GM21717 (cell line): ENCODE measurements around the gene CD1E.
A peak's percentile ranks its signal among the peaks of the same experiment; 100 is the strongest.
"Not testable (repeated sequence)": the region's sequence is repeated elsewhere in the genome, so short reads cannot be mapped to it uniquely, and the experiment has no call there.

ENCODE experiments used
- ATAC-seq: cut with Tn5 transposase; IDR thresholded peaks from one replicate; pipeline ENCODE4 v1.9.1; 2021; ENCODE audit warnings: mild to moderate bottlenecking, moderate library complexity; ENCODE audit not compliant: unreplicated experiment

The CD1E gene

GRCh38 chr1:158362482-158362881, 8.8 kb downstream of the CD1E start:
- ATAC-seq, result no peak

DNA sequence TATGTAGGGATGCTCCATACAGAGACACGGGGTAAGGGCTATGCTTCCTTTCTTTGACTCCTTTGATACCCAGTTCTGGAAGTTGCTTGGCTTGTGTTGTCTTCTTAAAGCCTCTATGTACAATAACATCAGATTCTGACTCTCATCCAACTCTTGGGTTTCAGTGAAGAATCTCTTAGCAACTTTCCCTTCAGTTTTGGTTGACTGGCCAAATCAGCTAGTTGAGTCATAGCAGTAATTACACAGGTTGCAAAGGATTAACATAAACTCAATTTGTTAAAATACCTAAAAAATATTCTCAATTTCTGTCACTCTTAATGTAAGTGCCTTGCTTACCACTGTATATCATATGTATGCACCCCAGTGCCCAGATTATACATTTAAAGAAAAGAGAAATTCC, 9.2 kb downstream of the CD1E start:
- ATAC-seq, result no peak

GRCh38 chr1:158366783-158367182, 13.1 kb downstream of the CD1E start:
- ATAC-seq, result no peak

- peak; percentile 97 for ATAC-seq
Observed at GRCh38 chr1:158371188-158371953, 17.7 kb downstream of the CD1E start.

DNA sequence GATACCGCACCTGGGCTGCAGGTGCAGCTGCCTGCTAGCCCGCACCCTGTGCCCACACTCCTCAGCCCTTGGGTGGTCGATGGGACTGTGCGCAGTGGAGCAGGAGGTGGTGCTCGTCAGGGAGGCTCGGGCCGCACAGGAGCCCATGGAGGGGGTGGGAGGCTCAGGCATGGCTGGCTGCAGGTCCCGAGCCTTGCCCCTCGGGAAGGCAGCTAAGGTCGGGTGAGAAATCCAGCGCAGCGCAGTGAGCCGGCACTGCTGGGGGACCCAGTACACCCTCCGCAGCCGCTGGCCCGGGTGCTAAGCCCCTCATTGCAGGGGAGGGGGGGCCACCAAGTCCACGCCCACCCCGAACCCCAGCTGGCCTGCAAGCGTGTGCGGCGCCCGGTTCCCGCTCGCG, 20.4 kb downstream of the CD1E start:
- not testable (repeated sequence) for ATAC-seq

GRCh38 chr1:158374860-158375259, 21.2 kb downstream of the CD1E start:
- no peak for ATAC-seq

- no peak for ATAC-seq
Observed at GRCh38 chr1:158390331-158390730, 36.6 kb downstream of the CD1E start.

DNA sequence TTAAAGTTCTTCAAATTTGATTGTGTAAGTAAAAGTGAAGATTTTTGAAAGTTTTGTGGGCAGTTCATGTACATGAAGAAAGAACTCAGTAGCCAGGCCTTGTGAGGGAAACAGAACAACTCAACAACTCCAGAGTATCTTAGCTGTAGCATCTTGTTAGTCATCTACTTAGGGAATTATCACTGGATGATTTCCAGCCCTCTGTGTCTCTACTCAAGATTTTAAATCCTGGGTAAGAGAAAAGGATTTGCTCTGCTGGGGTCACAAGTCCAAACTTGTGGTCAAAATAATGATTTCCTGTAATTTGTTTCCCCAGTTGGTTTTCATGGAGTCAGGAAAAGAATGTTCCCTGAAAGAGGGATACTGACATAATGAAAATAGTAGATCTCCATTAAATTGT, 37.4 kb downstream of the CD1E start:
- ATAC-seq, result no peak

- no peak for ATAC-seq
Observed at GRCh38 chr1:158393476-158393875, 39.8 kb downstream of the CD1E start.

DNA sequence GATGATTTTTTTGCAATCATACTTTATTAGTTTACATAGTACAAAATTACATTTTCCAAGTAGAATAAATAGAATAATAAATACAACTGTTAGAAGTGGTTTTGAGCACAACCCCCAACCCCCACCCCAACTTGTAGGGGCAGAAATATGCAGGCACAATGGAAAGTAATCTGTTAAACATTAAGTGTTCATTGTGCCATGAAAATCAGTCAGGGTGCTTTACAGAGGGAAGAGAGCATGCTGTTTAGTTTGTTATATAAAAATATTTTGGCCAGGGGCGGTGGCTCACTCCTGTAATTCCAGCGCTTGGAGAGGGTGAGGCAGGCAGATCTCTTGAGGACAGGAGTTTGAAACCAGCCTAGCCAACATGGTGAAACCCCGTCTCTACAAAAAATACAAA, 43.0 kb downstream of the CD1E start:
- no peak for ATAC-seq

- ATAC-seq, result no peak
Observed at GRCh38 chr1:158398818-158399514, 45.3 kb downstream of the CD1E start, which contains the start of gene OR10T2. OR10T2 (minus strand) TSS chr1:158399466; CDS start chr1:158399466, 0 bp downstream.

DNA sequence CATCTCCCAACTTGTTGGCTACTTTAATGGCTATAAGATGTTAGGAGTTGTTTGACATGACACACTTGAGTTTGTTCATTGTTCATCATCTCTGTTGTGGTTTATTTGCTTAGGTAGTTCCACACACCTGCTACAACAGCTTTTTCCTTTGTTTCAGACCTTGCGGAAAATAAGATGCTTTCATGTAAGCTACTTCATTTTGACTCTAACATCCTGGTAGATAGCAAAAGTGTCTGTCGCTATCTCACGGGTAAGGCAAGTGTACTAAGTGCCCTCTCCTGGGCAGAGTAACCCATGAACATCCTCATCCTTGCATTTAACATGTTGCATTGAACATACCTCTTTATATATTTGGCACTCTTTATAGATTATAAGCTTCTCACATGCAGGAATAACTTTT, 47.2 kb downstream of the CD1E start:
- ATAC-seq, result no peak

- no peak for ATAC-seq
Observed at GRCh38 chr1:158407092-158407491, 53.4 kb downstream of the CD1E start.
